T47D (cell line): ENCODE measurements around the gene KCNG2.
"Not testable (repeated sequence)": the region's sequence is repeated elsewhere in the genome, so short reads cannot be mapped to it uniquely, and the experiment has no call there.

Source experiments
- DNase-seq, 2 experiments: peaks; one replicate each; pipeline versions ENCODE4 v3.0.0 to v3.0.0-alpha.2; 2011 to 2012; ENCODE audit warnings: low read depth in 1 of 2, low spot score in 1 of 2
- JUND ChIP-seq: IDR thresholded peaks from 2 replicates; pipeline ENCODE4 v1.6.1; 2012; ENCODE audit warnings: low read depth
- in situ Hi-C: cut with HindIII; loops from 2 replicates; pipeline ENCODE4 v1.10.0; 2016; ENCODE audit warnings: low sequenced_read_pairs, low pct_unique_long_range_greater_than_20kb

The KCNG2 gene, protein sequence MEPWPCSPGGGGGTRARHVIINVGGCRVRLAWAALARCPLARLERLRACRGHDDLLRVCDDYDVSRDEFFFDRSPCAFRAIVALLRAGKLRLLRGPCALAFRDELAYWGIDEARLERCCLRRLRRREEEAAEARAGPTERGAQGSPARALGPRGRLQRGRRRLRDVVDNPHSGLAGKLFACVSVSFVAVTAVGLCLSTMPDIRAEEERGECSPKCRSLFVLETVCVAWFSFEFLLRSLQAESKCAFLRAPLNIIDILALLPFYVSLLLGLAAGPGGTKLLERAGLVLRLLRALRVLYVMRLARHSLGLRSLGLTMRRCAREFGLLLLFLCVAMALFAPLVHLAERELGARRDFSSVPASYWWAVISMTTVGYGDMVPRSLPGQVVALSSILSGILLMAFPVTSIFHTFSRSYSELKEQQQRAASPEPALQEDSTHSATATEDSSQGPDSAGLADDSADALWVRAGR

DNA sequence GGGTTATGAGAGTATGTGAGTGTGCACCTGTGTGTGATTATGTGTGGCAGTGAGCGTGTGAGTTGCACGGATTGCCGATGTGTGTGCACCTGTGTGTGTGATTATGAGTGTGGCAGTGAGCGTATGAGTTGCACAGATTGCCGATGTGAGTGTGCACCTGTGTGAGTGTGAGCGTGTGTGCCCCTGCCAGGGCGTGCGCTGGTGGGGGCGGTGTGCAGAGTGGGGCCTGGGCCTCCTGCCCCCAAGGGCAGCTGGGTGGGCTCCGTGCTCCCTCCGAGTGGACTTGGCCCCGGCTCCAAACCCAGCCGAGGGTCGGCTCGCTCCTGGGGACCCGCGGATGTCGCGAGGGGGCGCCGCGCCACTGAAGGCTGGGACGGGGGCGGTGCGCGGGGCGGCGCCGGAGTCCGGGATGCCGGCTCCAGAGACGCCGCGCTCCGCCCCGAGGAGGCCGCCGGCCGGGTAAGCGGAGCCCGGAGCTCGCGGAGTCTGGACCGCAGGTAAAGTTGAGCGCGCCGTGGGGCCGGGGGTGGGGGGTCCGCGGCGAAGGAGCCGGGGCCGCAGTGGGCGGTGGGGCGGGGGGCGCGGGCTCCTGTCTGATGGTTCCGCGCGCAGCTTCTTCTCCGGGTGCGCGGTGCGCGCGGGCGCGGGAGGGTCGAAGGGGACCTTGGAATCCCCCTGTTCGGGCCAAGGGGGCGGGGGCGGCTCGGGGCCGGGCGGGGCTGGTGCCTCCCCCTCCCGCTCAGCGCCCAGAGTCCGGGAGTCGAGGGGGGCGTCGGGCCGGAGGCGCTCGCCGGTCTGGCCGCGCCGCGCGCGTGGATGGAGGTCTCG lies at the start of gene KCNG2:
TSS of gene KCNG2 (plus strand) at position 421 of the 828 bp plus-strand sequence. CDS start 65,730 bp downstream, outside the sequence.
- DNase-seq = no peak
- in situ Hi-C loops = no loop called here
- TF ChIP-seq JUND = no peak

DNA sequence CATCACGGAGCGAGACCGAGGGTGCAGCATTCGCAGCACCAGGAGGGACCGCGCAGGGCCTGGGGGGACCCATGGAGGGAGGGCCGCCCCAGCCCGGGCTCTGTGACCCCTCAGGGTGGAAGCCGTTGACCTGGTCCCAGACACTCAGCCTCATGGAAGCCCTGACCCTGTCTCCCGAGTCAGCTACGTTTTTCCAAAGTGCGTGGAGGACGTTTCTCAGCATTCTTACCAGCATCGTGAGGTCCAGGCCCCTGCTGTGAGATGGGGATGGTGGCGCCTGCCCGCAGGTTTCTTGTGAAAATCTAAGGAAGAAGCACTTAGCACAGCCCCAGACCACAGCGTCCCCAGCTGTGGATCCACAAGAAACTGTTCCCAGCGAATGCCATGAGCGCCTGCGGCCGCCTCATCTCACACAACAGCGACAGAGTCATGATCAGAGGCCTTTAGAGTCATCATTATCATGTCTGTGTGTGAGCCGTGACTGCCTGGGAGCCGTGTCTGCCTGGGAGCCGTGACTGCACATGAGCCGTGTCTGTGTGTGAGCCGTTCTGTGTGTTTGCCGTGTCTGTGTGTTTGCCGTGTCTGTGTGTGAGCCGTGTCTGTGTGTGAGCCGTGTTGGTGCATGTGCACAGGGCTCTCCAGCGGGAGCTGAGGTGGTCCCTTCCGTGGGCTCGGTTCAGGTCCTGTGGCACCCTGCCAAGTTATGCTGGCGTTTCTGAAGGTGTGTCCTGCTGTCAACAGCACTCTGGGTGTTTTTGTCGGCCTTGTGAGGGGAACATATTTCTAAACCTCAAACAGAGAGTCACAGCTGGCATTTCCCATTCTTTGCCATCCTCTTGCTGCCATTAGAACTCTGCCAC lies 49.2 kb upstream of the KCNG2 start:
- DNase-seq = no peak
- no peak for TF ChIP-seq JUND
- in situ Hi-C loops = no loop called here

DNA sequence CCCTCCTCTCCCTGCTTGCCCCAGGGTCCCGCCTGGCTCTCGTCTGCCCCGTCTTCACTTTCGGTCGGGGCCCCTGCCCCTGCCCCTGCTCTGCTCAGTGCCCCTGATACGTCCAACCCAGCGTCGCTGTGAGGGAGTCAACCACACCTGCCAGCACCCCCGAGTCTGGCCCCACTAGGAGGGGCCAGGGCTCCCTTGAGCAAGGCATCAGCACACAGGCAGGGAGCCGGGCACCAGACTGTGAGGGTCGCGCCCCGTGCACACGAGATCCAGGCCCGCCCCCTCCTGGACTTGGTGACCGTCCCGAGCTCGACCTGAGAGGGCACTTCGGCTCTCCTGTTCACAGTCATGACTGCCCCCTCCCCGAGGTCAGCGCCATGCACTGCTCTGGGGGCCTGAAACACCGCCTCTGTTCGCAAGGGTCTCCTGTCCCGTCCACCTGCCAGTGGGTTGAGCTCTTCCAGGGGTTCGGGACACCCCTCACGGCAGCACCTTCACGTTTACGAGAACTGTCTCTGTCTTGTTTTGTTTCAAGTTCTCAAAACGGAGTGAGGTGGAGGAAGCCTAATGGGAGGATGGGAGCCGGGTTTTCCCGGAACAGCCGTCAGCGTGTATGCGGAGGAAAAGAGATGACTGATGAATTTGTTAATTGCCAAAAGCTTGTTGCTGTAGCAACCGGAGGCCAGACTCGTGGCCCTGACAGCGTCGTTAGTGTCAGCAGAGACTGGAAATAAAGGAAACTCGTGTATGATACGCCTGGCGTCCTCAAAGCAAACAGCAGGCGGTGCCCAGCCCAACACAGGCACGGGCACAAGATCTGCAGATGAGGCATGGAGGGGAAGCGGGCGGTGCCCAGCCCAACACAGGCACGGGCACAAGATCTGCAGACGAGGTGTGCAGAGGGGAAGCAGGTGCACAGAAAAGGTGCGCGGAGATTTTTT lies 48.2 kb upstream of the KCNG2 start:
- no peak for TF ChIP-seq JUND
- no peak for DNase-seq
- in situ Hi-C loops = no loop called here

DNA sequence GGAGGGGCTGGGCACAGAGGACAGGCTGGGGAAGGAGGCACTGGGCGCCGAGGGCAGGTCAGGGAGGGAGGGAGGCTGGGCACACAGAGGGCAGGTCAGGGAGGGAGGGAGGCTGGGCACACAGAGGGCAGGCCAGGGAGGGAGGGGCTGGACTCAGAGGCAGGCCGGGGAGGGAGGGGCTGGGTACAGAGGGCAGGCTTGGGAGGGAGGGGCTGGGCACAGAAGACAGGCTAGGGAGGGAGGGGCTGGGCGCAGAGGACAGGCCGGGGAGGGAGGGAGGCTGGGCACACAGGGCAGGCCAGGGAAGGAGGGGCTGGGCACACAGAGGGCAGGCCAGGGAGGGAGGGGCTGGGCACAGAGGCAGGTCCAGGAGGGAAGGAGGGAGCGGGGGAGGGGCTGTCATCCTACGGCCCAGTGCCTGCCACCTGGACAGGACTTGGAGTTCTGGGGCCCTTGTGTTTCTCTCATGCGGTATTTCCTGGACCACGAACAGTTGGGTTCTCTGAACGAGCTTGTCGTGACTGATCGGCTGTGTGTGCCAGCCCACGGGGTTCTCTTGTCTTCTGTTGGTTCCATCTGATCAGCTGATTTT lies 46.7 kb upstream of the KCNG2 start:
- no peak for TF ChIP-seq JUND
- in situ Hi-C loops = no loop called here
- DNase-seq = peak in 1 of 2 experiments; percentile 17

DNA sequence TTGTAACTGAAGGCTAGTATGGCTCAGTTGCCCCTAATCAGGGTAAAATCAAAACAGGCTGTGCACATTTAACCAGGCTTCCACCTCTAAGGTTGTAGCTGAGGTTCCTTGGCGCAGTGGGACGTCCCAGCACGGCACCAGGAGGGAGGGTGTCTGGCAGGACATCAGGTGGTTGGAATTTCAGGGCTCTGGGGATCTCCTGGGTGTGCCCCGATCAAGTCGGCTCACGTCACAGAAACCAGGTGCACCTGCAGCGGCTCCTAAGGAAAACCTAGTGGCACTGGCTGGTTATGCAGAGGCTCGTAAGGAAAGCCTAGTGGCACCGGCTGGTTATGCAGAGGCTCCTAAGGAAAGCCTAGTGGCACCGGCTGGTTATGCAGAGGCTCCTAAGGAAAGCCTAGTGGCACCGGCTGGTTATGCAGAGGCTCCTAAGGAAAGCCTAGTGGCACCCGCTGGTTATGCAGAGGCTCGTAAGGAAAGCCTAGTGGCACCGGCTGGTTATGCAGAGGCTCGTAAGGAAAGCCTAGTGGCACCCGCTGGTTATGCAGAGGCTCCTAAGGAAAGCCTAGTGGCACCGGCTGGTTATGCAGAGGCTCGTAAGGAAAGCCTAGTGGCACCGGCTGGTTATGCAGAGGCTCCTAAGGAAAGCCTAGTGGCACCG lies 45.7 kb upstream of the KCNG2 start:
- peak in 1 of 2 experiments; percentile 18 for DNase-seq
- in situ Hi-C loops = not testable (repeated sequence)

DNA sequence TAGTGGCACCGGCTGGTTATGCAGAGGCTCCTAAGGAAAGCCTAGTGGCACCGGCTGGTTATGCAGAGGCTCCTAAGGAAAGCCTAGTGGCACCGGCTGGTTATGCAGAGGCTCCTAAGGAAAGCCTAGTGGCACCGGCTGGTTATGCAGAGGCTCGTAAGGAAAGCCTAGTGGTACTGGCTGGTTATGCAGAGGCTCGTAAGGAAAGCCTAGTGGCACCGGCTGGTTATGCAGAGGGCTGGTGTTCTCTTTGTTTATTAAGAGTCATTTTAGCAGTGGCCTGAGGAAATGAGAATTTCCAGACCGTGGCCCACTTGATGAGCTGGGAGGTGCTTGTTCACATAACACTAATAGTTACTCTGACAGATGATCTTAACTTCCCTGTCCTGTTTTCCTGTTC lies 44.8 kb upstream of the KCNG2 start:
- DNase-seq, in situ Hi-C loops: not testable (repeated sequence)

DNA sequence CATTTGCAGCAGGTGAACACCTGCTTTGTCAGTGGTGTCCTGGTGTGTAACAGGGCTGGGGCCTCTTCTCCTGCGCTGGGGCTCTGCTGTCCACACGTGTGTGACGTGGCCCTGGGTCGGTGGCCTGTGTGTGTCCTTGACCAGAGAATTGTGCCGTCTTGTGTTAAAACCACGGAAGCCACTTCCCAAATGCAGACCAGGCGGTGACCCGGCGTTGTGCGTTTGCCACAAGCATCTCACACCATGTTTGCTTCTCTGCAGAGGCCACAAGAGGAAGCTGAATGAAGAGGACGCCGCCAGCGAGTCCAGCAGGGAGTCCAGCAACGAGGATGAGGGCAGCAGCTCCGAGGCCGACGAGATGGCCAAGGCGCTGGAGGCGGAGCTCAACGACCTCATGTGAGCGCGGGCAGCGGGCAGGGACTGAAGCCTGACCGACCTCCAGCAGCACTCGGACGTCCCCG lies 44.3 kb upstream of the KCNG2 start:
- no peak for TF ChIP-seq JUND
- no peak for DNase-seq
- in situ Hi-C loops = no loop called here

DNA sequence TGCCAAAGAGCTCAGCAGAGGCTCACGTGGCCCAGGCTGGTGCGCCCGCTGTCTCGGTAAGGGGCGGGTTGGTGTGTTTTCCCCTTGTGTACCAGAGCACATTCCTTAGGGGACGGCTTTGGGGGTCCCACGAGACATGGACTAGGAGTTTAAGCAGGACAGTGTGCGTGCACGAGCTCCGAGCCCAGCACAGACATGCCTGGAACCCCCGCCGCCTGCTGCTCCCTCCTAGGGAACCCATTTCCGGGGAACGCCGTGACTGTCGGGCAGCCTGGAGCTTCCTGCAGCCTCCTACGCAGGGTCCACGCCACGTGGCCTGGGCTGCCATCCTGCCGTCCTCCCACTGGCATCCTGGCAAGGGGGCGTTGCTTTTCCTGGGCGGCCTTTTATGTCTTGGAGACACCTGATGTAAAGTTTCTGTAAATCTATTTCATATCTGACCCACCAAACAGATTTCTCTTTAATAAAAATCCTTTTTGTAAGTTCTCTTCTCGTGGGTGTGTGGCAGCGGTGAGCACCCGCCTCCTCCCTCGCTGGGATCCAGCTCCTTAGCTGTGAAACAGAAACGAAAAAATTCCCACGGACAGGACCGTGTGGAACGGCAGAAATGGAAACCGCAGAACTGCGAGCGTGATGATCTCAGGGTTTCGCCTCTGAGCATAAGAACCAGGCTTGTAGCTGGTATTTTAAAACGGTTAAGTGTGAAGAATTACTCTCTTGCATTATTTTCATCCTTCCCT lies 43.5 kb upstream of the KCNG2 start:
- DNase-seq = no peak
- no peak for TF ChIP-seq JUND
- in situ Hi-C loops = no loop called here

DNA sequence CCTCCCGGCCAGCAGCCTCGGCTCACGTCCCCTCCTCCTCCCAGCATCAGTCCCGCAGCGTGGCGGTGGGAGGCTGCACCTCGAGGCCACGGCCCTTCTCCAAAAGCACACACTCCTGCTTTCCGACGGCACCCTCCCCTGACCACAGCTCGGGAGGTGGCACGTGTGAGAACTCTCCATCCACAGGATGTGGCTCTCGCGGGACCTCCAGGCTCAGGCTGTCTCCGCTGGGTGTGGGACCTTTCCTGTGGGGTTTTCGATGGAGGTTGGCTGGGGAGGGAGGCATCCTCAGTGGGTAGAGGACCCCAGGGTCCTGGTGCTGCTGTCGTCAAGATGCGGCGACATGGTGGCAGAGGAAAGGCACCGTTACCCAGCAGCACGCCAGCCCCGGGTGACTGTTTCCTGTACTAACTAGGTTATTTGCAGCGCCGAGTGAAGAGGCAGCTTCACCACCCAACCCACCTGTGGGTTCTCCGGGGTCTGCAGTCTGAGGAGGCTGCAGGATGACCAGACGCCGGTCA lies 42.8 kb upstream of the KCNG2 start:
- in situ Hi-C loops = no loop called here
- DNase-seq = no peak
- TF ChIP-seq JUND = no peak
